Activated naive CD4-positive, alpha-beta T cell treated with anti-CD3 and anti-CD28 coated beads, Interleukin-2, amount 50 U/mL, for 24 hours (primary cell): ENCODE data around the gene C11orf91.

Experiments used
- H3K27ac Mint-ChIP-seq: one replicate; pipeline ENCODE4 v1.8.0; 2021; ENCODE audit warnings: mild to moderate bottlenecking, mixed read lengths
- H3K27me3 Mint-ChIP-seq: one replicate; pipeline ENCODE4 v1.8.0; 2021; ENCODE audit warnings: mixed read lengths
- H3K36me3 Mint-ChIP-seq: one replicate; pipeline ENCODE4 v1.8.0; 2021; ENCODE audit warnings: mixed read lengths
- H3K4me1 Mint-ChIP-seq: one replicate; pipeline ENCODE4 v1.8.0; 2021; ENCODE audit warnings: mixed read lengths
- H3K4me3 Mint-ChIP-seq: one replicate; pipeline ENCODE4 v1.8.0; 2021; ENCODE audit warnings: mild to moderate bottlenecking, mixed read lengths
- H3K9me3 Mint-ChIP-seq: one replicate; pipeline ENCODE4 v1.8.0; 2021; ENCODE audit warnings: mixed read lengths

Gene C11orf91

GRCh38 chr11:33656768-33657167, 43.9 kb downstream of the C11orf91 start:
- H3K4me1 Mint-ChIP-seq, result no peaks in the 10 kb centered on the region
- H3K27me3 Mint-ChIP-seq, result peaks cover 5% of the 10 kb centered on the region
- H3K36me3 Mint-ChIP-seq, result no peaks in the 10 kb centered on the region
- no peaks in the 10 kb centered on the region for H3K9me3 Mint-ChIP-seq
- H3K27ac Mint-ChIP-seq, result no peak overlapping the region
- no peak overlapping the region for H3K4me3 Mint-ChIP-seq

GRCh38 chr11:33655842-33656600, 44.6 kb downstream of the C11orf91 start:
- H3K9me3 Mint-ChIP-seq, result no peaks in the 10 kb centered on the region
- H3K27me3 Mint-ChIP-seq, result peaks cover 5% of the 10 kb centered on the region
- no peak overlapping the region for H3K4me3 Mint-ChIP-seq
- H3K27ac Mint-ChIP-seq, result no peak overlapping the region
- H3K4me1 Mint-ChIP-seq, result no peaks in the 10 kb centered on the region
- no peaks in the 10 kb centered on the region for H3K36me3 Mint-ChIP-seq

GRCh38 chr11:33654594-33654993, 46.0 kb downstream of the C11orf91 start:
- Mint-ChIP-seq H3K4me3 (no peak overlapping the region), H3K27me3 (peaks cover 5% of the 10 kb centered on the region), H3K36me3 (no peaks in the 10 kb centered on the region), H3K27ac (no peak overlapping the region), H3K4me1 (no peaks in the 10 kb centered on the region), H3K9me3 (no peaks in the 10 kb centered on the region)

- H3K4me1 Mint-ChIP-seq, result no peaks in the 10 kb centered on the region
- H3K36me3 Mint-ChIP-seq, result no peaks in the 10 kb centered on the region
- peaks cover 5% of the 10 kb centered on the region for H3K27me3 Mint-ChIP-seq
- H3K27ac Mint-ChIP-seq, result no peak overlapping the region
- no peak overlapping the region for H3K4me3 Mint-ChIP-seq
- H3K9me3 Mint-ChIP-seq, result no peaks in the 10 kb centered on the region
These were observed 47.7 kb downstream of the C11orf91 start for GRCh38 chr11:33652930-33653329.

- Mint-ChIP-seq H3K9me3 (no peaks in the 10 kb centered on the region), H3K27ac (no peak overlapping the region), H3K36me3 (no peaks in the 10 kb centered on the region), H3K27me3 (peaks cover 5% of the 10 kb centered on the region), H3K4me1 (no peaks in the 10 kb centered on the region), H3K4me3 (no peak overlapping the region)
These were observed 48.2 kb downstream of the C11orf91 start for GRCh38 chr11:33652431-33652830.

GRCh38 chr11:33651990-33652389, 48.6 kb downstream of the C11orf91 start:
- Mint-ChIP-seq H3K4me1 (no peaks in the 10 kb centered on the region), H3K4me3 (no peak overlapping the region), H3K36me3 (no peaks in the 10 kb centered on the region), H3K27ac (no peak overlapping the region), H3K9me3 (no peaks in the 10 kb centered on the region), H3K27me3 (peaks cover 5% of the 10 kb centered on the region)

- H3K9me3 Mint-ChIP-seq, result no peaks in the 10 kb centered on the region
- H3K27ac Mint-ChIP-seq, result no peak overlapping the region
- peaks cover 5% of the 10 kb centered on the region for H3K27me3 Mint-ChIP-seq
These were observed 49.1 kb downstream of the C11orf91 start for GRCh38 chr11:33651555-33651954.

GRCh38 chr11:33649944-33650343, 50.7 kb downstream of the C11orf91 start:
- H3K4me1 Mint-ChIP-seq, result no peaks in the 10 kb centered on the region
- no peaks in the 10 kb centered on the region for H3K36me3 Mint-ChIP-seq
- no peak overlapping the region for H3K27ac Mint-ChIP-seq
- H3K27me3 Mint-ChIP-seq, result peaks cover 5% of the 10 kb centered on the region
- no peaks in the 10 kb centered on the region for H3K9me3 Mint-ChIP-seq
- H3K4me3 Mint-ChIP-seq, result no peak overlapping the region

More at GRCh38 chr11:33651555-33651954, 49.1 kb downstream of the C11orf91 start:
- no peaks in the 10 kb centered on the region for H3K36me3 Mint-ChIP-seq
- H3K4me1 Mint-ChIP-seq, result no peaks in the 10 kb centered on the region
- H3K4me3 Mint-ChIP-seq, result no peak overlapping the region
